LoVo (cell line): ENCODE results near the gene MRPS27.

Experiments
- DNase-seq: peaks from one replicate; pipeline ENCODE4 v3.0.0-alpha.2; 2016; ENCODE audit warnings: low spot score

MRPS27 gene

GRCh38 chr5:72290356-72291133 lies 29.5 kb downstream of the MRPS27 start:
- DNase-seq, result no peak

GRCh38 chr5:72288924-72289323 lies 31.1 kb downstream of the MRPS27 start:
- DNase-seq, result no peak

- DNase-seq, result no peak
Measured at GRCh38 chr5:72286798-72287197, 33.2 kb downstream of the MRPS27 start.

GRCh38 chr5:72285424-72285821 lies 34.6 kb downstream of the MRPS27 start:
- DNase-seq, result no peak

- DNase-seq, result no peak
Measured at GRCh38 chr5:72284559-72285423, 35.2 kb downstream of the MRPS27 start.

GRCh38 chr5:72283358-72283757 lies 36.7 kb downstream of the MRPS27 start:
- no peak for DNase-seq

GRCh38 chr5:72282878-72283277 lies 37.2 kb downstream of the MRPS27 start:
- DNase-seq, result peak; percentile 37

GRCh38 chr5:72281764-72282499 lies 38.1 kb downstream of the MRPS27 start:
- DNase-seq, result peak; percentile 85

- DNase-seq, result no peak
Measured at GRCh38 chr5:72281430-72281763, 38.6 kb downstream of the MRPS27 start.

- no peak for DNase-seq
Measured at GRCh38 chr5:72280581-72281069, 39.4 kb downstream of the MRPS27 start.

GRCh38 chr5:72276219-72276752 lies 43.8 kb downstream of the MRPS27 start:
- no peak for DNase-seq

- DNase-seq, result no peak
Measured at GRCh38 chr5:72273547-72273946, 46.5 kb downstream of the MRPS27 start.

GRCh38 chr5:72272398-72272797 lies 47.6 kb downstream of the MRPS27 start:
- no peak for DNase-seq

GRCh38 chr5:72271702-72272101 lies 48.3 kb downstream of the MRPS27 start:
- DNase-seq, result no peak

GRCh38 chr5:72270037-72270436 lies 50.0 kb downstream of the MRPS27 start:
- DNase-seq, result no peak

- no peak for DNase-seq
Measured at GRCh38 chr5:72269411-72269780, 50.6 kb downstream of the MRPS27 start.

GRCh38 chr5:72268753-72269410 lies 51.2 kb downstream of the MRPS27 start:
- peak; percentile 58 for DNase-seq

GRCh38 chr5:72268260-72268659 lies 51.8 kb downstream of the MRPS27 start:
- DNase-seq, result no peak

GRCh38 chr5:72267685-72268084 lies 52.4 kb downstream of the MRPS27 start:
- no peak for DNase-seq

- no peak for DNase-seq
Measured at GRCh38 chr5:72266862-72267261, 53.2 kb downstream of the MRPS27 start.

- peak; percentile 56 for DNase-seq
Measured at GRCh38 chr5:72265032-72265877, 54.8 kb downstream of the MRPS27 start.
